Measurements from ENCODE around the gene ADCY2.

GRCh38 chr5:7764452-7764851 lies 368.5 kb downstream of the ADCY2 start:
- TF ChIP-seq CTCF (IDR thresholded peaks at IDR 0.05) (no peak), POLR2A (IDR thresholded peaks at IDR 0.05) (no peak), EP300 (IDR thresholded peaks at IDR 0.05) (no peak)
